Measurements from ENCODE around the gene ZDHHC11.
"Not testable (repeated sequence)": the region's sequence is repeated elsewhere in the genome, so short reads cannot be mapped to it uniquely, and the experiment has no call there.

The ZDHHC11 gene

DNA sequence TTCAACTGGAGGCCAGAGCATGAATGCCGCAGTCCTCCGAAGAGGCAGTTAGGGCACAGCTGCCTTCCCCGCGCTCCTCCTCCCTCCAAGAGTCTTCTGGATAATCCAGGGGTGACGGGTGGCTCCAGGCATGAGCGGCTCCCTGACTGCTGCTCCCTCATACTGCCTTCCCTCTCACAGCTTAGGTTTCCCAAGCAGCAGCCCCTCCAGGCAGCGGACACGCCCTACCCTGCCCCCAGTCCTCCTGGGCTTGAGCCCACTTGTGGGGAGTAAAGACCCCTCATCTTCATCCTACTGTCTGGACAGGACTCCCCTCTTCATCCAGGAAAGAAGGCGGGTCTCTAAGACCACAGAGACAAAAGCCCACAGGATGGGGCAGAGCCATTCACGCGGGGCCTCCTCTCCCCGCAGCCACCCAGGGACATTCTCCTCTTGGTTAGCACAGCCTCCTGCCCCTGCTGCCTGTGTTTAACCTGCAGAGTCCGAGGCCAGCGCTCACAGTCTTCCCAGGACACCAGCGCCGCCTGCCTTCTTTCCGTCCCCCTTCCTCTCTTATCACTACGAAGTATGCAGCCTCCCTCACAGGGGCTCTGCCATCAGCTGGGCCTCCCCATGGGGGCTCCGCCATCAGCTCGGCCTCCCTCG lies 5.6 kb downstream of the ZDHHC11 start:
- not testable (repeated sequence) for DNase-seq (ENCODE audit: low read depth in 3 of 3)

DNA sequence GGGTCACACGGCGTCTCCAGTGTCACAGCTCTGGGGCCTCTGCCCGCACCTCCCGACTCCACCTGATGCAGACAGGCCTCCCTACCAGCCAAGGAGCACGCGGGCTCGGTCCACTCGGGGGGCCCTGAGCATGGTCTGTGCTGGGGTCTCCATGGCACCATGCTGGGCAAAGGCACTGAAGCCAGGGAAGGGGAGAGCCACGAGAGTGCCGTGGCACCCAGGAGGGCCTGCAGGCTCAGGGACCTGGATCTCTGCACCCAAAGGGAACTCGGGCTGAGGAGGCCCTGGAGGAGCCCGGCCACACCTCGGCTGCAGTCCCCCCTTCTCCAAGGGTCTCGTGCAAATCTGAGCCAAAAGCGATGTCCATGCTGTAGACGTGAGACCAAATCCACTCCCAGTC lies 6.4 kb downstream of the ZDHHC11 start:
- not testable (repeated sequence) for DNase-seq (ENCODE audit: low read depth in 3 of 3)

GRCh38 chr5:843926-844325 lies 6.9 kb downstream of the ZDHHC11 start:
- DNase-seq (ENCODE audit: low read depth in 3 of 3), result not testable (repeated sequence)

- DNase-seq (ENCODE audit: low read depth in 3 of 3), result not testable (repeated sequence)
Observed at GRCh38 chr5:843371-843770, 7.4 kb downstream of the ZDHHC11 start.

GRCh38 chr5:842402-843221 lies 8.2 kb downstream of the ZDHHC11 start:
- not testable (repeated sequence) for DNase-seq (ENCODE audit: low read depth in 3 of 3)

DNA sequence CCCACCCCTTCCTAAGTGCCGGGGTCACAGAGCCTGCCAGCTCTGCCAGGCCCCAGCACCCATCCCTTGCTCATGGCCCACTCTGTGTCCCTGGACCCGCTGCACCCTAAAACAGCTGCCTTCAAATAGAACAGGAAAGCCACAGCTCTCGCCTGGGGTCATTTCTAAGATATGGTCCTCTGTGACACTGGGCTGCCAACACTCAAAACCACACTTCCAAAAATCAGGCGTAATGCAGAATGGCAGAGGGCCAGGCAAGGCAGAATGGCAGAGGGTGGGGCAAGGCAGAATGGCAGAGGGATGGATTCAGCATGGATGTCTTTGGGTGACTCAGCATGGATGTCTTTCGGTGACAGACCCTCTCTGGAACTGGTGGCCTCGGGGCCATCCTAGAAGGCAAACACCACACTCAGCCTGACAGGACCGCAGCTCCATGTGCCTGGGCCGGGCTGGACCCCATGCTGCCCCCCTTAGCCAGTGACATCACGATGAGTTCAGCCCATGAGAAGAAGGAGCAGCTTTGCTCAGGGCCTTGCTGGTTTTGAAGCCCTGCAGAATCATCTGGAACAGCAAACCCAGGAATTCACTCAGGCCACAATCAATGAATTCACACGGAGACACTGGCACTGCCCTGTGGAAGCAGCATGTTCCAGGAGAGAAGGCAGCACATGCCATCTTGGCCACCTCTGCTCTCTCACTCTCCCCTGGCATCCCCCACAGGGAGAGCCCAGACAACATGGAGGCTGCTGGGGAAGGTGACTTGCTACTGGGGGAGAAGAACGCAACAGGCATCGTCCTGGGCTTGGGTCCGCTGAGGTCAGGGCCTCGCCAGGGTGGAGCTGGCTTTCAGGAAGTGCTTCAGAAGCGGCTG lies 9.0 kb downstream of the ZDHHC11 start:
- not testable (repeated sequence) for DNase-seq (ENCODE audit: low read depth in 3 of 3)

DNA sequence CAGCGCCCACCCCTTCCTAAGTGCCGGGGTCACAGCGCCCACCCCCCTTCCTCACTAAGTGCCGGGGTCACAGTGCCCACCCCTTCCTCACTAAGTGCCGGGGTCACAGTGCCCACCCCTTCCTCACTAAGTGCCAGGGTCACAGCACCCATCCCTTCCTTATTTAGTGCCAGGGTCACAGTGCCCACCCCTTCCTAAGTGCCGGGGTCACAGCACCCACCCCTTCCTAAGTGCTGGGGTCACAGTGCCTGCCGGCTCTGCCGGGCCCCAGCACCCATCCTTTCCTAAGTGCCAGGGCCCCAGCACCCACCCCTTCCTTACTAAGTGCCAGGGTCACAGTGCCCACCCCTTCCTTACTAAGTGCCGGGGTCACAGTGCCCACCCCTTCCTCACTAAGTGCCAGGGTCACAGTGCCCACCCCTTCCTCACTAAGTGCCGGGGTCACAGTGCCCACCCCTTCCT lies 9.8 kb downstream of the ZDHHC11 start:
- DNase-seq (ENCODE audit: low read depth in 3 of 3), result not testable (repeated sequence)

GRCh38 chr5:840118-840973 lies 10.4 kb downstream of the ZDHHC11 start:
- not testable (repeated sequence) for DNase-seq (ENCODE audit: low read depth in 3 of 3)

DNA sequence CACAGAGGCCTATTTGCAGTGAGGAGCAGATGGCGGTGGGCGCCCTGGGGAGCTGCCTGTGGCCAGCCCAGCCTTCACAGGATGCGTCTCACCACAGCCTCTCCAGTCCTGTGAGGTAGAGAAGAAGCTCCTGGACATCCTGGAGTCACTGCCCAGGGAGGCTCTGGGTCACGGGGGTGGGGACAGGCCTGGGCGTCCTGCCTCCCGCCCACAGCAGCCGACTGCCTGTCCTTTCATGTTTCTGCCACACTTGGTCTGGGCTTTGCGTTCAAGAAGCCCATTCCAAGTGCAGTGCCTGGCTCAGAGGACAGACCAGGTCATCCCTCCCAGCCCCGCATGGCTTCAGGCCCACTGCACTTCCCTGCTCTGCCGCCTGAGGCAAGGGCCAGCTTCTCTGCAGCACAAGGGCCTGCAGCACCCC lies 12.3 kb downstream of the ZDHHC11 start:
- DNase-seq (ENCODE audit: low read depth in 3 of 3), result not testable (repeated sequence)

- not testable (repeated sequence) for DNase-seq (ENCODE audit: low read depth in 3 of 3)
Observed at GRCh38 chr5:837621-838121, 13.1 kb downstream of the ZDHHC11 start.

DNA sequence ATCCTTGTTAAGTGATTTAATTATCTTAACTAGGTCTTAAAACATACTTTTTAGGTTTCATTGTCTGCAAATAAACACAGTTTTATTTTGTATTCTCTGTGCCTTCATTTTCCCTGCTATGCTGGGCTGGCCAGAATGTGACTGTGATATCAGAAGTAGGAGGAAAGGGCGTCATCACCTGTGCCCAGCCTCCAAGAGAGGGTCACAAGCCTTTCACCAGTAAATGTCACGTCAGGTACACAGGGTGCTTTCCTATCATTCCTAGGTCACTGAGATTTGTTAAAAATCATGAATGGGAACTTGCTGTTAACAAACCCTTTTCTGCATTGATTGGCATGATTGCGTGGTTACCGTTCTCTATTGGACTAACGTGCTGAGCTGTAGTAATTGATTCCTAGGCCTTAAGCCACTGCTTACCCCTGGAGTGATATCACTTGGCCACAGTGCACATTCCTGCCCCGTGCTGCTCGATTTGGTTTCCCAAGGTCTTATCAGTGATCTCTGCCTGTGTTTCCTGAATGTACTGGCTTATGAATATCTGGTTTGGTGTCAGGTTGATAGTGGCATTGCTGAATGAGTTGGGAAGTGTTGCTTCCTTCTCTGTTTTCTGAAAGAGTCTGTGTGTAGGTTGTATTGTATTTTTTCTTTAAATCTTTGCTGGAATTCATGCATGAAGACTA lies 14.7 kb downstream of the ZDHHC11 start:
- not testable (repeated sequence) for DNase-seq (ENCODE audit: low read depth in 3 of 3)

- DNase-seq (ENCODE audit: low read depth in 3 of 3), result not testable (repeated sequence)
Observed at GRCh38 chr5:834013-834412, 16.8 kb downstream of the ZDHHC11 start.

- DNase-seq (ENCODE audit: low read depth in 3 of 3), result not testable (repeated sequence)
Observed at GRCh38 chr5:828194-828593, 22.6 kb downstream of the ZDHHC11 start.

DNA sequence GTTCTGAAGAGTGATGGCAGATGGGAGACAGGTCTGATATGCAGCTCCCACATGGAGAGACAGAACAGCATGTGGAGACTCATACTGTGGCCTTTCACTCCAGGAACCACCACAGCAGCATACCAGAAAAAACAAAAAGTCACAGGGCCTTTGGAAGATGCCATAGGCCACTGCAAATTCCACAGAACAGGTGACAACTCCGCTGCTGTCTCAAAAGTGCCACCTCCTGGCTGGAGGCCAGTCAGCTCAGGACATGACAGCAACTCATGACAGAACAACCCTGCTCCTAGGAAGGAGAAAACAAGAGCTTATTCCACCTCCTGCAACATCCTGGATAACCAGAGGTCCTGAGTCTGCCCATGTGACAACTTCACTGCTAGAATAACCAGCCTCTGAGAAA lies 25.2 kb downstream of the ZDHHC11 start:
- DNase-seq (ENCODE audit: low read depth in 3 of 3), result not testable (repeated sequence)

- no peak for DNase-seq (ENCODE audit: low read depth in 3 of 3)
Observed at GRCh38 chr5:821504-821903, 29.3 kb downstream of the ZDHHC11 start.

GRCh38 chr5:820245-820644 lies 30.5 kb downstream of the ZDHHC11 start:
- no peak for DNase-seq (ENCODE audit: low read depth in 3 of 3)

DNA sequence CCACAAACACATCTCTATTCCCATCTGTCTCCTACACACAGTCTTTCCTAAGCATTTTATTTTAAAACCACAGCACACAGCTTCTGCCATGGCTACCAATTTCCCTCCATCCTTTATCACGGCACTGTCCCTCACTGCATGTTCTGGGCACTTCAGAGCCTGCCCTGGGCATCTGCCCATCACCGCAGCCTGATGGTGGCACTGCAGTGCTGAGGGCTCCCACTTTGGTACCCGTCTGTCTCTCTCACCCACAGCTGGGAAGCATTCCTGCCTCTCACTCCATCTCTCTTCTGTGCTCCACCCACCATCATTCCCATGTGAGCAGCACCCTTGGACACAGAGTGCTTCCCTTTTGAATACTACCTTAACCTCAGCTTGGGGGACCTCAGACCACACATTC lies 31.7 kb downstream of the ZDHHC11 start:
- no peak for DNase-seq (ENCODE audit: low read depth in 3 of 3)

DNA sequence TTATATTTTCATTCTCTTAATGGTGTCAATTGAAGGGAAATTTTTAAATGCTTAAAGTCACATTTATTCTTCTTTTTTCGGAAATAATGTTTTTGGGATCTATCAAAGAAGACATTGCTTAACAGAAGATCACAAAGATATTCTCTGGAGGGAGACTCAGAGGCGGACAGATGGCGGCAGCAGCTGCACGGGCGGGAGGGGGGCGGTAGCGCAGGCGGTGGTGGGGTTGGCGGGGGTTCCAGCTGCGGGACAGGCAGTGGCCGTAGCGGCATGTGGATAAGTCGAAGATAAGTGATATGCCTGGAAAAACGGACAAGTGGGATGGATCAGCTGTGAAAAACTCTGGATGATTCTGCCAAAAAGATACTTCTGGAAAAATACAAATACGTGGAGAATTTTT lies 34.6 kb downstream of the ZDHHC11 start:
- DNase-seq (ENCODE audit: low read depth in 3 of 3), result no peak

DNA sequence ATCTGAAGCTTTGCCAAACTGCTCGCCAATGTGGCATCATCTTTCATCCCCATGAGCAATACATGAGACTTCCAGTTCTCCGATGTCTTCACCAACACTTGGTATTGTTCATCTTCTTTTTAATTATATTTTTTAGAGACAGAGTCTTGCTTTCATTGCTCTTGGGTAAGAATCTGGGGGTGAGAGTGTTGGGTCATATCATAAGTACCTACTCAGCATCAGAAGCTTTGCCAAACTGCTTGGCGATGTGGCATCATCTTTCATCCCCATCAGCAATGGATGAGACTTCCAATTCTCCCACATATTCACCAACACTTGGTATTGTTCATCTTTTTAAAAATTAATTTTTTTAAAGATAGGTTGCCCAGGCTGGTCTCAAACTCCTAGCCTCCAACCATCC lies 35.3 kb downstream of the ZDHHC11 start:
- DNase-seq (ENCODE audit: low read depth in 3 of 3), result no peak

- DNase-seq (ENCODE audit: low read depth in 3 of 3), result not testable (repeated sequence)
Observed at GRCh38 chr5:813575-813974, 37.2 kb downstream of the ZDHHC11 start.

All from stimulated activated CD4-positive, alpha-beta T cell treated with anti-CD3 and anti-CD28 coated beads, TNF-alpha, amount 100 ng/mL, for 24 hours (primary cell).